Fibroblast of skin of left biceps (primary cell): ENCODE data around the gene IMMP2L.
"Not testable (repeated sequence)": the region's sequence is repeated elsewhere in the genome, so short reads cannot be mapped to it uniquely, and the experiment has no call there.

Source experiments
- DNase-seq, 2 experiments: peaks; one replicate each; pipeline ENCODE4 v3.0.0-alpha.2; 2013; ENCODE audit warnings: low read depth in 2 of 2

The IMMP2L gene

GRCh38 chr7:110733221-110733620 is 829.1 kb downstream of the IMMP2L start:
- DNase-seq = no peak

- DNase-seq = no peak
Observed at GRCh38 chr7:110724811-110725210, 837.5 kb downstream of the IMMP2L start.

GRCh38 chr7:110721395-110721794 is 840.9 kb downstream of the IMMP2L start:
- DNase-seq = no peak

- DNase-seq = no peak
Observed at GRCh38 chr7:110720626-110721025, 841.7 kb downstream of the IMMP2L start.

- DNase-seq = no peak
Observed at GRCh38 chr7:110719741-110720140, 842.6 kb downstream of the IMMP2L start.

GRCh38 chr7:110718503-110719205 is 843.6 kb downstream of the IMMP2L start:
- DNase-seq = no peak

- no peak for DNase-seq
Observed at GRCh38 chr7:110704225-110704624, 858.1 kb downstream of the IMMP2L start.

GRCh38 chr7:110698576-110698975 is 863.7 kb downstream of the IMMP2L start:
- no peak for DNase-seq

- DNase-seq = no peak
Observed at GRCh38 chr7:110693344-110693743, 868.9 kb downstream of the IMMP2L start.

- no peak for DNase-seq
Observed at GRCh38 chr7:110688908-110689307, 873.4 kb downstream of the IMMP2L start.

- DNase-seq = no peak
Observed at GRCh38 chr7:110685899-110686298, 876.4 kb downstream of the IMMP2L start.

- no peak for DNase-seq
Observed at GRCh38 chr7:110681941-110682340, 880.4 kb downstream of the IMMP2L start.

- no peak for DNase-seq
Observed at GRCh38 chr7:110677405-110677804, 884.9 kb downstream of the IMMP2L start.

- DNase-seq = no peak
Observed at GRCh38 chr7:110676785-110677184, 885.5 kb downstream of the IMMP2L start.

GRCh38 chr7:110675383-110676103 is 886.7 kb downstream of the IMMP2L start:
- DNase-seq = no peak

GRCh38 chr7:110673148-110673547 is 889.1 kb downstream of the IMMP2L start:
- no peak for DNase-seq

GRCh38 chr7:110669410-110669809 is 892.9 kb downstream of the IMMP2L start:
- no peak for DNase-seq

GRCh38 chr7:110664803-110665202 is 897.5 kb downstream of the IMMP2L start:
- DNase-seq = no peak

GRCh38 chr7:110660637-110661036 is 901.7 kb downstream of the IMMP2L start:
- not testable (repeated sequence) for DNase-seq

GRCh38 chr7:110650328-110650727 is 912.0 kb downstream of the IMMP2L start:
- no peak for DNase-seq

GRCh38 chr7:110647266-110647665 is 915.0 kb downstream of the IMMP2L start:
- DNase-seq = no peak

GRCh38 chr7:110646804-110647203 is 915.5 kb downstream of the IMMP2L start:
- DNase-seq = no peak

GRCh38 chr7:110645616-110646015 is 916.7 kb downstream of the IMMP2L start:
- DNase-seq = no peak
